ENCODE results near the gene CTPS2. TPM values are rescaled to one million over a fixed set of nuclear protein-coding genes. Genes with fewer than 3 reads are reported as not detected.

The CTPS2 gene
- total RNA-seq, 1 donor from 2014 or later, result 9.9 TPM

- Mint-ChIP-seq H3K36me3 (ENCODE audit: low read depth) (peaks cover 13% of the 10 kb centered on the region), H3K27me3 (no peaks in the 10 kb centered on the region), H3K4me3 (no peak overlapping the region), H3K9me3 (no peaks in the 10 kb centered on the region), H3K27ac (no peak overlapping the region), H3K4me1 (no peaks in the 10 kb centered on the region)
- ChIA-PET POLR2A (interaction anchor here (0.6 kb wide), 1 partner anchor 9 kb away, joined by 4 read pairs; no protein-coding TSS in a partner anchor), CTCF (no interaction called here)
- intact Hi-C loops (cut with micrococcal nuclease), result no loop called here
- ATAC-seq (ENCODE audit: low read depth) (no peak), DNase-seq (no peak)
- TF ChIP-seq CTCF (IDR thresholded peaks at IDR 0.05), result no peak
Measured at GRCh38 chrX:16638533-16638932, 73.9 kb downstream of the CTPS2 start.

GRCh38 chrX:16635596-16635995, 76.9 kb downstream of the CTPS2 start:
- POLR2A ChIA-PET, result no interaction called here
- Mint-ChIP-seq H3K4me1 (no peaks in the 10 kb centered on the region), H3K27ac (no peak overlapping the region), H3K4me3 (no peak overlapping the region), H3K9me3 (no peaks in the 10 kb centered on the region), H3K36me3 (ENCODE audit: low read depth) (peaks cover 15% of the 10 kb centered on the region), H3K27me3 (no peaks in the 10 kb centered on the region)
- ATAC-seq (ENCODE audit: low read depth), result no peak
- intact Hi-C loops (cut with micrococcal nuclease), result no loop called here
- CTCF ChIA-PET, result no interaction called here
- DNase-seq, result no peak
- no peak for TF ChIP-seq CTCF (IDR thresholded peaks at IDR 0.05)

GRCh38 chrX:16635040-16635439, 77.4 kb downstream of the CTPS2 start:
- DNase-seq, result no peak
- peaks cover 15% of the 10 kb centered on the region for H3K36me3 Mint-ChIP-seq (ENCODE audit: low read depth)
- H3K27me3 Mint-ChIP-seq, result no peaks in the 10 kb centered on the region
- no peak for TF ChIP-seq CTCF (IDR thresholded peaks at IDR 0.05)
- no peak overlapping the region for H3K4me3 Mint-ChIP-seq
- no peaks in the 10 kb centered on the region for H3K9me3 Mint-ChIP-seq
- intact Hi-C loops (cut with micrococcal nuclease), result no loop called here
- ChIA-PET POLR2A (no interaction called here), CTCF (no interaction called here)
- H3K27ac Mint-ChIP-seq, result no peak overlapping the region
- no peak for ATAC-seq (ENCODE audit: low read depth)
- no peaks in the 10 kb centered on the region for H3K4me1 Mint-ChIP-seq

- Mint-ChIP-seq H3K4me3 (no peak overlapping the region), H3K27ac (no peak overlapping the region)
- POLR2A ChIA-PET, result no interaction called here
Measured at GRCh38 chrX:16633754-16634153, 78.7 kb downstream of the CTPS2 start.

GRCh38 chrX:16629909-16630308, 82.6 kb downstream of the CTPS2 start:
- Mint-ChIP-seq H3K27ac (no peak overlapping the region), H3K4me1 (no peaks in the 10 kb centered on the region), H3K27me3 (no peaks in the 10 kb centered on the region), H3K36me3 (ENCODE audit: low read depth) (peaks cover 15% of the 10 kb centered on the region), H3K4me3 (no peak overlapping the region), H3K9me3 (no peaks in the 10 kb centered on the region)
- POLR2A ChIA-PET, result interaction anchor here (0.7 kb wide), 1 partner anchor 9 kb away, joined by 4 read pairs; no protein-coding TSS in a partner anchor
- CTCF ChIA-PET, result no interaction called here
- ATAC-seq (ENCODE audit: low read depth) (no peak), DNase-seq (no peak)
- TF ChIP-seq CTCF (IDR thresholded peaks at IDR 0.05), result no peak
- intact Hi-C loops (cut with micrococcal nuclease), result no loop called here

More at GRCh38 chrX:16633754-16634153, 78.7 kb downstream of the CTPS2 start:
- Mint-ChIP-seq H3K36me3 (ENCODE audit: low read depth) (peaks cover 11% of the 10 kb centered on the region), H3K4me1 (no peaks in the 10 kb centered on the region), H3K27me3 (no peaks in the 10 kb centered on the region), H3K9me3 (no peaks in the 10 kb centered on the region)
- CTCF ChIA-PET, result no interaction called here
- intact Hi-C loops (cut with micrococcal nuclease), result no loop called here
- ATAC-seq (ENCODE audit: low read depth) (no peak), DNase-seq (no peak)
- TF ChIP-seq CTCF (IDR thresholded peaks at IDR 0.05), result no peak
